ENCODE measurements around the gene S100A8.

GRCh38 chr1:153399401-153400055 lies 8.7 kb upstream of the S100A8 start:
- TF ChIP-seq, protein P1, sequence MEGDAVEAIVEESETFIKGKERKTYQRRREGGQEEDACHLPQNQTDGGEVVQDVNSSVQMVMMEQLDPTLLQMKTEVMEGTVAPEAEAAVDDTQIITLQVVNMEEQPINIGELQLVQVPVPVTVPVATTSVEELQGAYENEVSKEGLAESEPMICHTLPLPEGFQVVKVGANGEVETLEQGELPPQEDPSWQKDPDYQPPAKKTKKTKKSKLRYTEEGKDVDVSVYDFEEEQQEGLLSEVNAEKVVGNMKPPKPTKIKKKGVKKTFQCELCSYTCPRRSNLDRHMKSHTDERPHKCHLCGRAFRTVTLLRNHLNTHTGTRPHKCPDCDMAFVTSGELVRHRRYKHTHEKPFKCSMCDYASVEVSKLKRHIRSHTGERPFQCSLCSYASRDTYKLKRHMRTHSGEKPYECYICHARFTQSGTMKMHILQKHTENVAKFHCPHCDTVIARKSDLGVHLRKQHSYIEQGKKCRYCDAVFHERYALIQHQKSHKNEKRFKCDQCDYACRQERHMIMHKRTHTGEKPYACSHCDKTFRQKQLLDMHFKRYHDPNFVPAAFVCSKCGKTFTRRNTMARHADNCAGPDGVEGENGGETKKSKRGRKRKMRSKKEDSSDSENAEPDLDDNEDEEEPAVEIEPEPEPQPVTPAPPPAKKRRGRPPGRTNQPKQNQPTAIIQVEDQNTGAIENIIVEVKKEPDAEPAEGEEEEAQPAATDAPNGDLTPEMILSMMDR (IDR thresholded peaks at IDR 0.05), result no peak
- TF ChIP-seq EP300 (IDR thresholded peaks at IDR 0.05), result no peak
- TF ChIP-seq POLR2A (IDR thresholded peaks at IDR 0.05), result no peak

Data from suprapubic skin (tissue), 3 donors.